ENCODE measurements around the gene EIF3M.
A peak's percentile ranks its signal among the peaks of the same experiment; 100 is the strongest.
"Not testable (repeated sequence)": the region's sequence is repeated elsewhere in the genome, so short reads cannot be mapped to it uniquely, and the experiment has no call there.

EIF3M gene

DNA sequence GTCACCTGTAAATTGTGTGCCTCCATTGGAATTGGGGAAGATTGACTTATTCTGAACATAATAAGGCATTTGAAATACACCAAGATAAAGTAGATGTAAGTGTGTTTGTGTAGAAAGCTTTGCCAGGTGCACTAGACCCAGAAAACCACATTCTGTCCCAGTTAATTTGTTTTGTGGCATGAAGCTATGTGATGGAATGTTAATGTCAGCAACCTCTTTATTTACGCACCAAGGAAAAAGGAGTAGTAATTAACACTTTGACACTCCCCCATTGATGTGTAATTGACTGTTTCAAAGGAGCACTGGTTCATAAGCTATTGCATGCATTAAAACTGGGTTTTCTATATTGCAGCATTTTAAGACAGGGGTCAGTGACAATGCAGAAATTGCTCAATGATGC lies 14.3 kb downstream of the EIF3M start:
- DNase-seq = no peak

DNA sequence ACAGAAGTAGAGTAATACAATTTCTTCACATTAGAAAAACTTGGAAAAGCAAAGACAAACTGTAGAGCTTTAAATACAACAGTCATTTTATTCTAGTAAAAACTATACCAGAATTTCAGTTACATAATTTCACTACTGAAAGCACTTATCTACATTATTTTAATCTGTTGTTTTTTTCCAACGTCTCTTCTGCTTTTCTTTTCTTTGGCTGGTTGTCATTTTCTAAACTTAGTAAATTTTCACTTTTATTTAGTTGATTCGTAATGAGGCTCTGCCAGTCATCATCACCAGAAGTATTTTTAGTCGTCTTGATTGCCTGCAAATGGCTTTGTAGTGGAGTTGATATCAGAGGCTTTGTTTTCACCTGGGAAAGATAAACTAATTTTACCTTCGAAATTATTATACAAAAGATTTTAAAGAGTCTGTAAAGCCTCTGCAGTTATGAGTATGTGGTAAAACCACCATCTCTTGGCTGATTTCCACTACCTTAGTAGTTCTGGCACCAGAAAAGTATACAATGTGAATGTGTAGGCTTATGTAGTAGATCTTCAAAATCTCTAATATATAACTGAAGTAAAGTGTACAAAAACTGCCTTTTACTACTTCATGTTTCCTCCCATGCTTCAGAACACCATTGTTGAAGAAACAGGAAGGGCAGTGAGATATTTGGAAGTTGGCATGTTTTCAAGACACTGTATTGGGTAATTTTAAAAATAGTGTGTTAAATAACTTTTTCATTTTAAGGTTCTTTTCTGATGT lies 19.2 kb downstream of the EIF3M start:
- peak; percentile 11 for DNase-seq

DNA sequence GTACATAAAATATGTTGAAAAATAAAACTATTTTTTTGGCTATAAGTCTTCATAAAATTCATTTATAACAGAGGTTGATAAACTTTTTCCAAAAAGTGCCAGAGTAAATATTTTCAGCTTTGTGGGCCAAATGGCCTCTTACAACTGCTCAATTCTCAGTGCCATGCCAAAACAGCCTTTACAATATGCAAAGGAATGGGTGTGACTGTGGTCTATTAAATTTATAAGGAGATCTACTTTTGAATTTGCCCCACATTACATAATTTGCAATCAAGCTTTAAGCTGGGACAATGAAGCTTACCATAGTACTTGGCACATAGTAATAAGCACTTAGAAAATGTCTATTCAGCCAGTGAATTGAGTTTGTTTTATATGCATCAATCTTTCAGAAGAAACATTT lies 22.6 kb downstream of the EIF3M start:
- DNase-seq = no peak

DNA sequence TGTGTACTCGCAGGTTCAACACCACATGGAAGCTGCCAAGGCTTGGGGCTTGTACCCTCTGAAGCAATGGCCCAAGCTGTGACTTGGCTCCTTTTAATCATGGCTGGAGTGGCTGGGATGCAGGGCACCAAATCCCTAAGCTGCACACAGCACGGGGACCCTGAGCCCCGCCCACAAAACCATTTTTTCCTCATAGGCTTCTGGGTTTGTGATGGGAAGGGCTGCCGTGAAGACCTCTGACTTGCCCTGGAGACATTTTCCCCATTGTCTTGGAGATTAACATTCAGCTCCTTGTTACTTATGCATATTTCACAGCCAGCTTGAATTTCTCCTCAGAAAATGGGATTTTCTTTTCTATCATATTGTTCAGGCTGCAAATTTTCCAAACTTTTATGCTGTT lies 25.2 kb downstream of the EIF3M start:
- DNase-seq = not testable (repeated sequence)

DNA sequence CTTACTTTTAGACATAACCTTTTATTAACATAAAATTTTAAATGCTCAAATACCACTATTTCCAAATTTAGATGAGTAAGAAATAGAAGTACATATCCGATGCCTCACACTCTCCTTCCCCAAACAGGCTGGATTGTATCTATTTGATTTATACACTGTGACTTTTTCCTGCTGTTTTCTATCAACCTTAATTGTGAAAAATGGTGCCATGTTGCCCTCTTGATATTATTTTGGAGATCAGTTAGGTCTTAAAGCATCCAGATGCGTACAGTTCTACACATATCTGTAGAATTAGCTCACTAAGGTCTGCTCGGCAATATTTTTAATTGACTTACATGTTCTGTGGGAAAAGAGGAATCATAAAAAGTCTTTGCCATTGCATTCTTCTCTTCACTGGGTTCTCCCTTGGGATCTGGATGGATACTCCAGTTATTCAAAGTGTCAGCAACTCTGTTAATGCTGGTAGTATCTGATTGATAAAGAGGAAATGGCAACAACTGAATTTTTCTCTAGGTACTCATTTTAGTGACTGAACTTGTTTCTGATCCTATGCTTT lies 27.2 kb downstream of the EIF3M start:
- DNase-seq = peak; percentile 48

DNA sequence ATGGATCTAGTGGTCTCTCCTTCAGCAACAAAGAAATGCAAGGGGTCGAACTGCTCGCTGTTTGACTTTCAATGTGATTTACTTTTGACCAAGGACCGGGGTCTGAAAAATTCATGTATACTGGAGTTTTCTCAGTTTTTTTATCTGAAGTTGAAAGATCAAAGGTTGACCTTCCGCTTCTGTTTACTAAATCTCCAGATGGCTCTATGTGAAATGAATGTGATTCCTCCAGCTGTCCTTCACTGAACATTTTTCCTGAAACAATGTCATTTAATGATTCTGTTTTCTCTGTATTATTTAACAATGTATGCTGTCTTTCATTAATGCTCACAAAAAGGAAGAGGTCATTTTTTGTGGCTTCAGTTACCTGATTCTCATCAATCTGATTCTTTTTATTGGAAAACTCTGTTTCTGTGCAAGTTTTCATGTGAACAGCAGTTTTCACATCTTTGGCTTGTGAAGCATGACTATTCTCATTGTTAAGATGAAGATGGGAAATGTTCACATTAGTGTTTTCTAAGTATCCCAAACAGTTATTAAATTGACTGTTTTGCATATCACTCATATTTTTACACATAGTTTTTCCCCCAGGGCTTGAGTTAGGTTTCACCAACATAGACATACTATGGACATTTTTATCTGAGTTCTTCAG lies 30.0 kb downstream of the EIF3M start:
- no peak for DNase-seq

DNA sequence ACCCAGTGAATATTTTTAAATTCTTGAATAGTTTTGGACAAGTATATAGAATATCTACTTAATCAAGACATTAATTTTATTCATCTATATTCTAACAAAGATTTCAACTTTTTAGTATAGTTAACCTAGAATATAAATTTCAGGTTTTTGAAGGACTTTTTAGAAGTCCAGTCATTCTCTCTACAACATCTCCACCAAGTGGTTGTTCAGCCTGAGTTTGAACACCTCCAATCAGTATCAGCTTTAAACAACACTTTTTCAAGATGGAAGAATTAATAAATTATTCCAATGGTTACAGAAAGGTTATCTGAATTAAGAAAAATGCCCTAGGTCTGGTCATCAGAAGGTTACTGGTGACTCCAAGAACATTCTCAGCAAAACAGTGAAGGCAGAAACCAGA lies 31.8 kb downstream of the EIF3M start:
- DNase-seq = no peak

DNA sequence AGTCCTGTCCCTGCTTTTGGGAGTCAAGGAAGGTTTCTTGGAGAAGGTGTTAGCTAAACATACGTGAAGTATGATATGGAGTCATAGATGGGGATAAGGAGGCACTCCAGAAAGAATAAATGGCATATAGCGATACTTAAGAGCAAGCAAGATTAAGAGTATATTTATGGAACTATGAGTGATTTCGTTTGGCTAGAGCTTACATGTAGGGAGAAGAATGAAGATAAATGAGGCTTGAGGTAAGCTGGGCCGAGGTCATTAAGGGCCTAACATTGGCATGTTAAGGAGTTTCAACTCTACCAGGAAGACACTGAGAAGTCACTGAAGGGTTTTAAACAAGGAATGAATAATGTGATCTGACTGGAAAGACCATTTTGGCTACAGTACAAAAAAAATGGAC lies 33.3 kb downstream of the EIF3M start:
- no peak for DNase-seq

DNA sequence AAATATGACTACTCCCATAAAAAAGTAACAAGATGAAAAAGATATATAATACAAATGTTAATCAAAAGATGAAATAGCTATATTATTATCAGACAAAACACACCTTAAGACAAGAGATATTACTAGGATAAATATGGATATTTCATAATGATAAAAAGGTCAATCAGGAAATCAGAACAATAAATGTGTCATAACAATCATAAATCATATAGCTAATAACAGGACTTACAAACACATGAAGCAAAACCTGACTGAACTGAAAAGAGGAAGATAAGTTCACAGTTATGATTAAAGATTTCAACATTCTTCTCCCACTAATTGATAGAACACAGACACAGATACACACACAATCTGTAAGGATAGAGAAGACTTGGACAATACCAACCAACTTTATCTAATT lies 47.2 kb downstream of the EIF3M start:
- no peak for DNase-seq

DNA sequence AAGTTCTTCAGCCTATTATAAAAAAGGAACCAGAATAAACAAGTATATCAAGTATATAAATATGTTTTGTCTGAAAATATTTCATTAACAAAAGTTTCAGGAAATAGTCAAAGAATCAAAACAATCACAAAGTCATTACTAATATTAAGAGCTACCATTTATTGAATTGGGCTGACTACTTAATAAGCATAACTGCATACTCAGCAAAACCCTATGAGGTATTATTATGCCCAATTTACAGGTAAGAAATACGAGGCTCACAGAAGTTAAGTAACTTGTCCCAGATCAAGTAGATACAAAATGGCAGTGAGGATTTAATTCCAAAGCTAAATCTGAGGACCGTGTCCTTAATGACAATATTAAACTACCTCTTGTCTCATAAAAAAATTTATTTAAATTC lies 52.2 kb downstream of the EIF3M start:
- DNase-seq = no peak

DNA sequence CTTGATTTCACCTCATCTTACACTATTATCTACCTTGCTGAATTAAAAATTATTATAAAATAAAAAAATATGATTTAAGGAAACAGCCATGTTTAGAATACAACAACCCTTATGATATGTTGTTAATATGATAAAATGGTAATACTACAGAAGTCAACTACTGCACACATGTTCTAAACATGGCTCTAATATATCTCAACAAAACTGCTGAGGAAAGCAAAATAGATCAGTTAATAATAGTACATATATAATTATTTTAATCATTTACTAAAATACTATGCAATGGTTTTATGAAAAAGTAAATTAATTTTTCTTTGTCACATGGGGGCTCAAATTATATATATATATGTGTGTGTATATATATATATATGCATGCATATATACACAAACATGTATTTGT lies 57.7 kb downstream of the EIF3M start:
- DNase-seq = no peak

DNA sequence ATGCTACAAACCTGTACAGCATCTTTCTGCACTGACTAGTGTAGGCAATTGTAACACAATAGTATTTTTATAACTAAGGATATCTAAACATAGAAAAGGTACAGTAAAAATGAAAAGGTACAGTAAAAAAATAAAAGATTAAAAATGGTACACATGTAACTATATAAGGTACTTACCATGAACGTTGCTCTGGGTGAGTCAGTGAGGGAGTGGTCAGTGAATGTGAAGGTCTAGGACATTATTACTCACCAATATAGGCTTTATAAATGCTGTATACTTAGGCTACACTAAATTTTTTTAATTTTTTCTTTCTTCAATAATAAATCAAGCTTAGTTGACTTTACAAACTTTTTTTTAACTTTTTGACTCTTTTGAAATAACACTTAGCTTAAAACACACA lies 59.9 kb downstream of the EIF3M start:
- DNase-seq = peak; percentile 4

All from fibroblast of skin of scalp (primary cell).